GM23338 (cell line): Measurements from ENCODE around the gene RAPGEF4. TPM values are rescaled to one million over a fixed set of nuclear protein-coding genes. Genes with fewer than 3 reads are reported as not detected.

Experiments
- ATAC-seq: fragments of 200-7000 bp; cut with Tn5 transposase; 3 replicates; pipeline ENCODE4 v1.9.1; 2020
- DNase-seq: peaks from one replicate; pipeline ENCODE4 v3.0.0-alpha.2; 2015; ENCODE audit warnings: low spot score
- H2AFZ ChIP-seq: fragments of 200-600 bp; sonication (generic); 2 replicates; pipeline ENCODE4 v1.8.0; 2016; ENCODE audit warnings: antibody characterized with exemption, mild to moderate bottlenecking, moderate library complexity
- H3F3A ChIP-seq: fragments of 200-600 bp; sonication (generic); replicated peaks from 2 replicates; pipeline ENCODE4 v1.8.0; 2017; ENCODE audit warnings: antibody characterized with exemption, mixed run types, low read depth
- H3K27ac ChIP-seq: fragments of 200-600 bp; sonication (generic); 2 replicates; pipeline ENCODE4 v1.6.1; 2016; ENCODE audit warnings: low read depth
- H3K27me3 ChIP-seq: fragments of 200-600 bp; sonication (generic); 2 replicates; pipeline ENCODE4 v1.8.0; 2016; ENCODE audit warnings: mild to moderate bottlenecking, mixed run types, moderate library complexity; ENCODE audit not compliant: insufficient read depth
- H3K36me3 ChIP-seq: fragments of 200-600 bp; sonication (generic); 2 replicates; pipeline ENCODE4 v1.8.0; 2016; ENCODE audit warnings: mild to moderate bottlenecking; ENCODE audit not compliant: insufficient read depth
- H3K4me1 ChIP-seq: fragments of 200-600 bp; sonication (generic); 2 replicates; pipeline ENCODE4 v1.8.0; 2016; ENCODE audit warnings: mild to moderate bottlenecking, moderate library complexity; ENCODE audit not compliant: insufficient read depth
- H3K4me2 ChIP-seq: fragments of 200-600 bp; sonication (generic); 2 replicates; pipeline ENCODE4 v1.7.1; 2017; ENCODE audit warnings: mixed run types
- H3K4me3 ChIP-seq: fragments of 200-600 bp; sonication (generic); 2 replicates; pipeline ENCODE4 v1.6.1; 2016; ENCODE audit warnings: mixed run types
- H3K79me2 ChIP-seq: fragments of 200-600 bp; sonication (generic); replicated peaks from 2 replicates; pipeline ENCODE4 v1.8.0; 2017; ENCODE audit warnings: mild to moderate bottlenecking; ENCODE audit not compliant: insufficient read depth
- H3K9me2 ChIP-seq: fragments of 200-600 bp; sonication (generic); 2 replicates; pipeline ENCODE4 v1.8.0; 2017; ENCODE audit not compliant: insufficient read depth
- H4K20me1 ChIP-seq: fragments of 200-600 bp; sonication (generic); replicated peaks from 2 replicates; pipeline ENCODE4 v1.8.0; 2017; ENCODE audit warnings: mild to moderate bottlenecking; ENCODE audit not compliant: insufficient read depth
- H3K27ac Mint-ChIP-seq: 2 replicates; pipeline ENCODE4 v1.8.0; 2020; ENCODE audit warnings: inconsistent platforms, mild to moderate bottlenecking, moderate library complexity, mixed read lengths
- H3K27me3 Mint-ChIP-seq: 3 replicates; pipeline ENCODE4 v1.8.0; 2022; ENCODE audit warnings: low read depth, mild to moderate bottlenecking, moderate library complexity, mixed read lengths, inconsistent platforms; ENCODE audit not compliant: insufficient read depth, poor library complexity
- H3K36me3 Mint-ChIP-seq: 3 replicates; pipeline ENCODE4 v1.8.0; 2021; ENCODE audit warnings: low read depth, mild to moderate bottlenecking, inconsistent platforms, moderate library complexity, mixed read lengths
- H3K4me1 Mint-ChIP-seq: 3 replicates; pipeline ENCODE4 v1.8.0; 2020; ENCODE audit warnings: mild to moderate bottlenecking, inconsistent platforms, mixed read lengths
- H3K4me3 Mint-ChIP-seq: 3 replicates; pipeline ENCODE4 v1.8.0; 2021; ENCODE audit warnings: moderate library complexity, mild to moderate bottlenecking, inconsistent platforms, mixed read lengths
- H3K9me3 Mint-ChIP-seq: 3 replicates; pipeline ENCODE4 v1.8.0; 2020; ENCODE audit warnings: moderate library complexity, mild to moderate bottlenecking, inconsistent platforms, mixed read lengths
- CREB1 ChIP-seq: fragments of 250-450 bp; sonication (Bioruptor Pico); IDR thresholded peaks from 2 replicates; pipeline ENCODE4 v1.5.0; 2020; ENCODE audit warnings: low read depth, mild to moderate bottlenecking, moderate library complexity
- EZH2 ChIP-seq: fragments of 200-600 bp; sonication (generic); IDR thresholded peaks from one replicate; pipeline ENCODE4 v1.8.0; 2017; ENCODE audit warnings: antibody characterized with exemption, mild to moderate bottlenecking, low read depth; ENCODE audit not compliant: unreplicated experiment
- EZH2phosphoT487 ChIP-seq: fragments of 200-600 bp; sonication (generic); IDR thresholded peaks from one replicate; pipeline ENCODE4 v1.8.1; 2018; ENCODE audit warnings: antibody characterized with exemption; ENCODE audit not compliant: unreplicated experiment
- JUNB ChIP-seq: IDR thresholded peaks from one replicate; pipeline ENCODE4 v1.6.1; 2016; ENCODE audit warnings: antibody characterized with exemption; ENCODE audit not compliant: unreplicated experiment
- NANOG ChIP-seq: IDR thresholded peaks from 2 replicates; pipeline ENCODE4 v1.6.1; 2016; ENCODE audit warnings: antibody characterized with exemption, borderline replicate concordance
- POLR2AphosphoS5 ChIP-seq: IDR thresholded peaks from 2 replicates; pipeline ENCODE4 v1.6.1; 2016; ENCODE audit warnings: antibody characterized with exemption, low read depth
- STAT1 ChIP-seq: IDR thresholded peaks from one replicate; pipeline ENCODE4 v1.6.1; 2016; ENCODE audit warnings: antibody characterized with exemption; ENCODE audit not compliant: unreplicated experiment
- ZNF114 ChIP-seq: fragments of 250-450 bp; sonication (Bioruptor Pico); IDR thresholded peaks from 2 replicates; pipeline ENCODE4 v1.5.0; 2020; ENCODE audit warnings: mild to moderate bottlenecking, moderate library complexity
- ZNF331 ChIP-seq: fragments of 250-450 bp; sonication (Bioruptor Pico); IDR thresholded peaks from 2 replicates; pipeline ENCODE4 v1.5.0; 2020; ENCODE audit warnings: low read depth, mild to moderate bottlenecking, moderate library complexity
- polyA plus RNA-seq: library from polyadenylated mRNA; unstranded; fragments of >200 nt; fragmentation: Nextera tagmentation; extraction: Ambion mirVana; gene quantifications from 2 replicates; pipeline ENCODE4 v1.2.1, GENCODE V29; 2016
- total RNA-seq: library from RNA; depleted of rRNA; stranded (reverse); fragments of >200 nt; shearing (Covaris generic); gene quantifications from 2 replicates; pipeline ENCODE4 v1.2.3, GENCODE V29; 2014
- TF ChIP-seq, protein P1 (sequence below), 2 experiments: fragments of 200-600 bp in 1 of 2; sonication (generic) in 1 of 2; conservative IDR thresholded peaks; 2 replicates each; pipeline versions ENCODE4 v1.5.1 to v1.6.1; 2016 to 2017; ENCODE audit warnings: antibody characterized with exemption in 2 of 2, low read depth in 2 of 2, mild to moderate bottlenecking in 2 of 2, moderate library complexity in 1 of 2
- TF ChIP-seq, protein P2 (sequence below): fragments of 250-450 bp; sonication (Bioruptor Pico); IDR thresholded peaks from 2 replicates; pipeline ENCODE4 v1.5.0; 2020; ENCODE audit warnings: mild to moderate bottlenecking, moderate library complexity
- TF ChIP-seq, protein P3 (sequence below): IDR thresholded peaks from one replicate; pipeline ENCODE4 v1.6.1; 2018; ENCODE audit warnings: antibody characterized with exemption; ENCODE audit not compliant: unreplicated experiment
- TF ChIP-seq, protein P4 (sequence below): IDR thresholded peaks from 2 replicates; pipeline ENCODE4 v1.6.1; 2016; ENCODE audit warnings: antibody characterized with exemption

RAPGEF4 gene
- total and polyA plus RNA-seq, 2 experiments from 2014 or later = 1.7 to 4.7 TPM

DNA sequence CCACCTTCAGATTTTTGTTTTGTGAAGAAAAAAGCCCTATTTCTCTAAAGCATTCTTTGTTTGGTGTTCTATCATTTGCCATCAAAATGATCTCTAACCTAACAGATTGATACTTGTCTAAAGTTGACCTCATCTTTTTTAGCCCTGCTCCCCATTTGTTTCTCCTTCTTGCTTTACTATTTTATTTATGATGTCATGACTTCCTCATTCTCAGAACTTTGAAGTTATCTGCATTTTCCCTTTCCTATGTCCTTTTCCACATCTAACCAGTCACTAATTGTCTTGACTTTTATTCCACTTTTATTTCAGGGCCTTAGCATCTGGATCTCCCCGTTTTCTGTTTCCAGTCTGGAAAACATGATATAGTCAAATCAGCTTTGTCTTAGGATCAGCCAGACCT, 8.3 kb downstream of the RAPGEF4 start:
- H3K9me3 Mint-ChIP-seq = peaks cover 17% of the 10 kb centered on the region
- Histone ChIP-seq H3K4me2 (no peak overlapping the region), H3F3A (no peaks in the 10 kb centered on the region), H3K27me3 (no peaks in the 10 kb centered on the region), H3K4me3 (no peak overlapping the region), H3K9me2 (0 out of 2 replicates have a peak, but pooled peaks cover 2% of the 10 kb centered on the region), H3K36me3 (no peaks in the 10 kb centered on the region), H2AFZ (no peak overlapping the region), H4K20me1 (no peaks in the 10 kb centered on the region), H3K27ac (no peak overlapping the region), H3K4me1 (0 out of 2 replicates have a peak, but pooled peaks cover 7% of the 10 kb centered on the region), H3K79me2 (no peaks in the 10 kb centered on the region)
- H3K27me3 Mint-ChIP-seq = peaks cover 2% of the 10 kb centered on the region
- peaks cover 5% of the 10 kb centered on the region for H3K4me1 Mint-ChIP-seq
- H3K36me3 Mint-ChIP-seq = peaks cover 14% of the 10 kb centered on the region
- TF ChIP-seq ZNF331 (no peak), EZH2phosphoT487 (no peak), EZH2 (no peak), NANOG (no peak), POLR2AphosphoS5 (no peak), ZNF114 (CRISPR knock-in tag) (no peak), STAT1 (no peak), CREB1 (CRISPR knock-in tag) (no peak), JUNB (no peak)
- TF ChIP-seq, protein P1, sequence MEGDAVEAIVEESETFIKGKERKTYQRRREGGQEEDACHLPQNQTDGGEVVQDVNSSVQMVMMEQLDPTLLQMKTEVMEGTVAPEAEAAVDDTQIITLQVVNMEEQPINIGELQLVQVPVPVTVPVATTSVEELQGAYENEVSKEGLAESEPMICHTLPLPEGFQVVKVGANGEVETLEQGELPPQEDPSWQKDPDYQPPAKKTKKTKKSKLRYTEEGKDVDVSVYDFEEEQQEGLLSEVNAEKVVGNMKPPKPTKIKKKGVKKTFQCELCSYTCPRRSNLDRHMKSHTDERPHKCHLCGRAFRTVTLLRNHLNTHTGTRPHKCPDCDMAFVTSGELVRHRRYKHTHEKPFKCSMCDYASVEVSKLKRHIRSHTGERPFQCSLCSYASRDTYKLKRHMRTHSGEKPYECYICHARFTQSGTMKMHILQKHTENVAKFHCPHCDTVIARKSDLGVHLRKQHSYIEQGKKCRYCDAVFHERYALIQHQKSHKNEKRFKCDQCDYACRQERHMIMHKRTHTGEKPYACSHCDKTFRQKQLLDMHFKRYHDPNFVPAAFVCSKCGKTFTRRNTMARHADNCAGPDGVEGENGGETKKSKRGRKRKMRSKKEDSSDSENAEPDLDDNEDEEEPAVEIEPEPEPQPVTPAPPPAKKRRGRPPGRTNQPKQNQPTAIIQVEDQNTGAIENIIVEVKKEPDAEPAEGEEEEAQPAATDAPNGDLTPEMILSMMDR (conservative IDR thresholded peaks at IDR 0.05; ENCODE audit: low read depth in 2 of 2) = no peak
- TF ChIP-seq, protein P2, sequence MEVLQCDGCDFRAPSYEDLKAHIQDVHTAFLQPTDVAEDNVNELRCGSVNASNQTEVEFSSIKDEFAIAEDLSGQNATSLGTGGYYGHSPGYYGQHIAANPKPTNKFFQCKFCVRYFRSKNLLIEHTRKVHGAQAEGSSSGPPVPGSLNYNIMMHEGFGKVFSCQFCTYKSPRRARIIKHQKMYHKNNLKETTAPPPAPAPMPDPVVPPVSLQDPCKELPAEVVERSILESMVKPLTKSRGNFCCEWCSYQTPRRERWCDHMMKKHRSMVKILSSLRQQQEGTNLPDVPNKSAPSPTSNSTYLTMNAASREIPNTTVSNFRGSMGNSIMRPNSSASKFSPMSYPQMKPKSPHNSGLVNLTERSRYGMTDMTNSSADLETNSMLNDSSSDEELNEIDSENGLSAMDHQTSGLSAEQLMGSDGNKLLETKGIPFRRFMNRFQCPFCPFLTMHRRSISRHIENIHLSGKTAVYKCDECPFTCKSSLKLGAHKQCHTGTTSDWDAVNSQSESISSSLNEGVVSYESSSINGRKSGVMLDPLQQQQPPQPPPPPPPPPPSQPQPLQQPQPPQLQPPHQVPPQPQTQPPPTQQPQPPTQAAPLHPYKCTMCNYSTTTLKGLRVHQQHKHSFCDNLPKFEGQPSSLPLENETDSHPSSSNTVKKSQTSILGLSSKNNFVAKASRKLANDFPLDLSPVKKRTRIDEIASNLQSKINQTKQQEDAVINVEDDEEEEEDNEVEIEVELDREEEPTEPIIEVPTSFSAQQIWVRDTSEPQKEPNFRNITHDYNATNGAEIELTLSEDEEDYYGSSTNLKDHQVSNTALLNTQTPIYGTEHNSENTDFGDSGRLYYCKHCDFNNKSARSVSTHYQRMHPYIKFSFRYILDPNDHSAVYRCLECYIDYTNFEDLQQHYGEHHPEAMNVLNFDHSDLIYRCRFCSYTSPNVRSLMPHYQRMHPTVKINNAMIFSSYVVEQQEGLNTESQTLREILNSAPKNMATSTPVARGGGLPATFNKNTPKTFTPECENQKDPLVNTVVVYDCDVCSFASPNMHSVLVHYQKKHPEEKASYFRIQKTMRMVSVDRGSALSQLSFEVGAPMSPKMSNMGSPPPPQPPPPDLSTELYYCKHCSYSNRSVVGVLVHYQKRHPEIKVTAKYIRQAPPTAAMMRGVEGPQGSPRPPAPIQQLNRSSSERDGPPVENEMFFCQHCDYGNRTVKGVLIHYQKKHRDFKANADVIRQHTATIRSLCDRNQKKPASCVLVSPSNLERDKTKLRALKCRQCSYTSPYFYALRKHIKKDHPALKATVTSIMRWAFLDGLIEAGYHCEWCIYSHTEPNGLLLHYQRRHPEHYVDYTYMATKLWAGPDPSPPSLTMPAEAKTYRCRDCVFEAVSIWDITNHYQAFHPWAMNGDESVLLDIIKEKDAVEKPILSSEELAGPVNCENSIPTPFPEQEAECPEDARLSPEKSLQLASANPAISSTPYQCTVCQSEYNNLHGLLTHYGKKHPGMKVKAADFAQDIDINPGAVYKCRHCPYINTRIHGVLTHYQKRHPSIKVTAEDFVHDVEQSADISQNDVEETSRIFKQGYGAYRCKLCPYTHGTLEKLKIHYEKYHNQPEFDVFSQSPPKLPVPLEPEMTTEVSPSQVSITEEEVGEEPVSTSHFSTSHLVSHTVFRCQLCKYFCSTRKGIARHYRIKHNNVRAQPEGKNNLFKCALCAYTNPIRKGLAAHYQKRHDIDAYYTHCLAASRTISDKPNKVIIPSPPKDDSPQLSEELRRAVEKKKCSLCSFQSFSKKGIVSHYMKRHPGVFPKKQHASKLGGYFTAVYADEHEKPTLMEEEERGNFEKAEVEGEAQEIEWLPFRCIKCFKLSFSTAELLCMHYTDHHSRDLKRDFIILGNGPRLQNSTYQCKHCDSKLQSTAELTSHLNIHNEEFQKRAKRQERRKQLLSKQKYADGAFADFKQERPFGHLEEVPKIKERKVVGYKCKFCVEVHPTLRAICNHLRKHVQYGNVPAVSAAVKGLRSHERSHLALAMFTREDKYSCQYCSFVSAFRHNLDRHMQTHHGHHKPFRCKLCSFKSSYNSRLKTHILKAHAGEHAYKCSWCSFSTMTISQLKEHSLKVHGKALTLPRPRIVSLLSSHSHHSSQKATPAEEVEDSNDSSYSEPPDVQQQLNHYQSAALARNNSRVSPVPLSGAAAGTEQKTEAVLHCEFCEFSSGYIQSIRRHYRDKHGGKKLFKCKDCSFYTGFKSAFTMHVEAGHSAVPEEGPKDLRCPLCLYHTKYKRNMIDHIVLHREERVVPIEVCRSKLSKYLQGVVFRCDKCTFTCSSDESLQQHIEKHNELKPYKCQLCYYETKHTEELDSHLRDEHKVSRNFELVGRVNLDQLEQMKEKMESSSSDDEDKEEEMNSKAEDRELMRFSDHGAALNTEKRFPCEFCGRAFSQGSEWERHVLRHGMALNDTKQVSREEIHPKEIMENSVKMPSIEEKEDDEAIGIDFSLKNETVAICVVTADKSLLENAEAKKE (CRISPR knock-in tag) = no peak
- TF ChIP-seq, protein P3, sequence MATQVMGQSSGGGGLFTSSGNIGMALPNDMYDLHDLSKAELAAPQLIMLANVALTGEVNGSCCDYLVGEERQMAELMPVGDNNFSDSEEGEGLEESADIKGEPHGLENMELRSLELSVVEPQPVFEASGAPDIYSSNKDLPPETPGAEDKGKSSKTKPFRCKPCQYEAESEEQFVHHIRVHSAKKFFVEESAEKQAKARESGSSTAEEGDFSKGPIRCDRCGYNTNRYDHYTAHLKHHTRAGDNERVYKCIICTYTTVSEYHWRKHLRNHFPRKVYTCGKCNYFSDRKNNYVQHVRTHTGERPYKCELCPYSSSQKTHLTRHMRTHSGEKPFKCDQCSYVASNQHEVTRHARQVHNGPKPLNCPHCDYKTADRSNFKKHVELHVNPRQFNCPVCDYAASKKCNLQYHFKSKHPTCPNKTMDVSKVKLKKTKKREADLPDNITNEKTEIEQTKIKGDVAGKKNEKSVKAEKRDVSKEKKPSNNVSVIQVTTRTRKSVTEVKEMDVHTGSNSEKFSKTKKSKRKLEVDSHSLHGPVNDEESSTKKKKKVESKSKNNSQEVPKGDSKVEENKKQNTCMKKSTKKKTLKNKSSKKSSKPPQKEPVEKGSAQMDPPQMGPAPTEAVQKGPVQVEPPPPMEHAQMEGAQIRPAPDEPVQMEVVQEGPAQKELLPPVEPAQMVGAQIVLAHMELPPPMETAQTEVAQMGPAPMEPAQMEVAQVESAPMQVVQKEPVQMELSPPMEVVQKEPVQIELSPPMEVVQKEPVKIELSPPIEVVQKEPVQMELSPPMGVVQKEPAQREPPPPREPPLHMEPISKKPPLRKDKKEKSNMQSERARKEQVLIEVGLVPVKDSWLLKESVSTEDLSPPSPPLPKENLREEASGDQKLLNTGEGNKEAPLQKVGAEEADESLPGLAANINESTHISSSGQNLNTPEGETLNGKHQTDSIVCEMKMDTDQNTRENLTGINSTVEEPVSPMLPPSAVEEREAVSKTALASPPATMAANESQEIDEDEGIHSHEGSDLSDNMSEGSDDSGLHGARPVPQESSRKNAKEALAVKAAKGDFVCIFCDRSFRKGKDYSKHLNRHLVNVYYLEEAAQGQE = no peak
- TF ChIP-seq, protein P4, sequence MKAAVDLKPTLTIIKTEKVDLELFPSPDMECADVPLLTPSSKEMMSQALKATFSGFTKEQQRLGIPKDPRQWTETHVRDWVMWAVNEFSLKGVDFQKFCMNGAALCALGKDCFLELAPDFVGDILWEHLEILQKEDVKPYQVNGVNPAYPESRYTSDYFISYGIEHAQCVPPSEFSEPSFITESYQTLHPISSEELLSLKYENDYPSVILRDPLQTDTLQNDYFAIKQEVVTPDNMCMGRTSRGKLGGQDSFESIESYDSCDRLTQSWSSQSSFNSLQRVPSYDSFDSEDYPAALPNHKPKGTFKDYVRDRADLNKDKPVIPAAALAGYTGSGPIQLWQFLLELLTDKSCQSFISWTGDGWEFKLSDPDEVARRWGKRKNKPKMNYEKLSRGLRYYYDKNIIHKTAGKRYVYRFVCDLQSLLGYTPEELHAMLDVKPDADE = no peak
- no peak overlapping the region for H3K27ac Mint-ChIP-seq
- ATAC-seq (no peak), DNase-seq (no peak)
- H3K4me3 Mint-ChIP-seq = no peak overlapping the region
